GM18909 (cell line): ENCODE data around the gene PIAS2.
"Not testable (repeated sequence)": the region's sequence is repeated elsewhere in the genome, so short reads cannot be mapped to it uniquely, and the experiment has no call there.

ENCODE experiments used
- ATAC-seq: cut with Tn5 transposase; IDR thresholded peaks from one replicate; pipeline ENCODE4 v1.9.1; 2021; ENCODE audit warnings: mild to moderate bottlenecking; ENCODE audit not compliant: unreplicated experiment, poor library complexity

The PIAS2 gene

DNA sequence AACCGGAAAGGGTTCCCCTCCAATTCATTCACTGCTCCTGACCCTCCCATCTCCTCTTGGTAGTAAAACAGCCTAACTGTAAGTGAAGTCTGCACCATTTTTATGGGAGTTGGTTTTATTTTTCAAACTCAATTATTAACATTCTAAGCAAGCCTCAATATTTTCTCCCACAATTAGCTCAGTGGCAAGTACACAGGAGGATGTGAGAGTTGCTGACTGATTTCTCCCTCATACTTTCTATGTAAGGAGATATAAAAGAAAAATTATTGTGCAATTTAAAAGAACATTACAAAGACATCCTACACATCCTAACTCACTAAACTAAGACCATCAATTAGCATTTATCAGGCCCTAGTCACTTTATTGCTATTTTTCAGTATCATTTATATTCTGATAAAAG is 73.9 kb downstream of the PIAS2 start:
- ATAC-seq: no peak

DNA sequence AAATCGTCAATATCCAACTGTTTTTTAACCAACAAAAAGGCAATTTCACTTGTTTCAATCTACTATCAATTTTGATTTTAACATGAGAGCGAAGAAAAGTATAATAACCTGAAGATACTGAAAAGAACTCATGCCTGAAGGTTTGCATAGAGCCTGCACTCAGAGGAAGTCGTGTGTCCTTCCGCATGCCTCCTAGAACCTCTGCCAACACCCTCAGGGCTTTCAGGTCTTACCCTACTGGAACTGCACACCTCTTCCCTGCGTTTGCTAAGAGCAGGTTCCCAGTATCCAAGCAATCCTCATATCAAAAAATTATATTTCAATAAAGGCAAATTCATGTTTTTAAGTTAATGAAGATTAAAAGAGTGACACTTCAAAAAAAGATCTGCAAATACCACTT is 74.7 kb downstream of the PIAS2 start:
- no peak for ATAC-seq

DNA sequence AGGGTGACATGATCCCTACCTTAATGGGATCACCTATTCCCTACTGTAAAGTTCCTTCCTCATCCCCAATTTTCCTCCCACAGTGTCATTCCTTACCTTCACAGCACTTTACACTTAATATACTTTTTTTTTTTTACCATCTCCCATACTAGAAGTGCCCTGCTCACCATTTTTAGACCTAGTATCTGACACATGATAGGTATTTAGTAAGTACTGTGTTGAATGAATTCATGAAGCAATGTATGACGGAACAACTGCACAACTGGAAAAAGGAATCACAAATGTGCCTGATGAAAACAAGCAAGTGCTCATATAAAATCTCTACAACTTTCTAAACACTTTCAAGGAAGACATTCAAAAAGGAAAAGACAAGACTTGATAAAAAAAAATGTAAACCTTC is 83.4 kb downstream of the PIAS2 start:
- ATAC-seq: no peak

DNA sequence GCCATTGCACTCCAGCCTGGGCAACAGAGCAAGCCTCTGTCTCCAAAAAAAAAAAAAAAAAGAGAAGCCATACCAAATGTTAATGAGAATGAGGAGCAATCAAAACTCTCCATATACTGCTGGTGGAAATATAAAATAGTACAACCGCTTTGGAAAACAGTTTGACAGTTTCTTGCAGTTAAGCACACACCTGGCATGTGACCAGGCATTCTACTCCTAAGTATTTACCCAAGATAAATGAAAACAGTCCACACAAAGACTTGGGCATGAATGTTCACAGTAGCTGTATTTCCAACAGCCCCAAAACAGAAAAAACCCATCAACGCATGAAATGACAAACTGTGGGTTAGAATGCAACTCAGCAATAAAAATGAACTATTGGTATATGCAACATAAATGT is 84.5 kb downstream of the PIAS2 start:
- ATAC-seq: no peak

DNA sequence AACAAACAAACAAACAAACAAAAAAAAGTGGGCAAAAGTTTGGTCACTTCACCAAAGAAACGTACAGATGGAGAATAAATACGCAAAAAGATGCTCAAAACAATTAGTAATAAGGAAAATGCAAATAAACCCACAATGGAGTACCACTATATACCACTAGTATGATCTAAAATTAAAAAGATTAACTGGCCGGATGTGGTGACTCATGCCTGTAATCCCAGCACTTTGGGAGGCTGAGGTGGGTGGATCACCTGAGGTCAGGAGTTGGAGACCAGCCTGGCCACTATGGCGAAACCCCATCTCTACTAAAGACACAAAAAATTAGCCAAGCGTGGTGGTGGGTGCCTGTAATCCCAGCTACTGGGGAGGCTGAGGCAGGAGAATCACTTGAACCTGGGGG is 84.9 kb downstream of the PIAS2 start:
- ATAC-seq: not testable (repeated sequence)

DNA sequence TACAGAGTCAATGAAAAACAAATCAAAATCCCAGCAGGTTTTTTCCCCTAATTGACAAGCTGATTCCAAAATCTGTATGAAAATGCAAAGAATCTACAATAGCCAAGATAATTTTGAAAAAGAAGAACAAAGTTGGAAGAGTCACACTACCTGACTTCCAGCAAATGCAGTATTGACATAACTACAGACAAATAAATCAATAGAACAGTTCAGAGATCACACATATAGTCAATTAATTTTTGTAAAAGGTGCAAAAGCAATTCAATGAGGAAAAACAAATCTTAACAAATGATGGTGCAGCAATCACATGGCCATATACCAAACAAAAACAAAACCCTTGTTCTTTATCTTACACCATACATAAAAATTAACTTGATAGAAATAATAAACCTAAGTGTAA is 85.9 kb downstream of the PIAS2 start:
- no peak for ATAC-seq

DNA sequence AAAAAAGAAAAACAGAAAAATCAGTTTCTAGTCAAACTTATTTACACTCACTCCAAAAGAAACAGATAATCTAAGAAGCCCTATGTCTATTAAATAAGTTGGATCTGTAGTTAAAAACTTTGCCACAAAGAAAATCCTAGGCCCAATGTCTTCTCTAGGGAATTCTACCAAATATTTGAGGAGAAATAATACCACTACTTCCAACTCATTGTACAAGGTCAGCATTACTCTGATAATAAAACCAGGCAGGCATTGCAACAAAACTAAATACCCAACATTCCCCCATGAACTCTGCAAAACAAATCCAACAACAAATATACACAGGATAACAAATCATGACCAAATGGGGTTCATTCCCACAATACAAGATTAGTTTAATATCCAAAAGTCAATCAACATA is 86.7 kb downstream of the PIAS2 start:
- ATAC-seq: no peak

DNA sequence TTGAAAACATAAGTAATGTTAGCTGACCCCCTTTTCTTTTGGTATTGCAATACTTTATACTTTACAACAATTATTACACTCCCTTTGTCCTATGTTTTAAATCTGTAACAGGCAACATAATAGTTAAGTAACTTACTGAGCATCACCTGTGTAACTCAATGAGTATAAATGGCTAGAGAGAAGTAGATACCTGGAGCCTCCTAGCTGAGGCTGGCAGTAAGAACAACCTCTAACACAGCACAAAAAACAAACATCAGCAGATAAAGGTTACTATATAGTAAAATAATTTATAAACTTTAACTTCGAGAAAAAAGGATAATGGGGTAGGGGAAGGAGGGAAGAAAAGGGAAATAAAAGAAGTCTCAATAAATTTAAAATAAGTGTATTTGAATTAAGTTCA is 87.4 kb downstream of the PIAS2 start:
- ATAC-seq: no peak

DNA sequence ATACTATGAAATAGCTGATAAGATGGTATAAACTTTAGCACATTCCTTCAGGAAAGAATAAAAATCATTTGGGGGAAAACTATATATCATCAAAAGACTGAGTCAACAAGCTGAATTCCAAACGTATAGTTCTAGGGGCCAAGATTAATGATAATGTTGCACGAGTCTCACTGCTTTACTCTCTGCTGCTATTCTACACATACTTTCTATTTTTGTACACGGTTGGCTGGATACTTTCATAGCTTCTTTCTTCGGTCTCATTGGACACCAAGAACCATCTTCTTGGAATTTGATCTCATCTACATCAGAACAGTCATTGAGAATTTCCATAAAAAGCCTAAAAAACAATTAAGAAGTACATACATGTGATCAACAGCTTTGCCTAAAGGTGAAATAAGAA is 87.8 kb downstream of the PIAS2 start:
- ATAC-seq: no peak

DNA sequence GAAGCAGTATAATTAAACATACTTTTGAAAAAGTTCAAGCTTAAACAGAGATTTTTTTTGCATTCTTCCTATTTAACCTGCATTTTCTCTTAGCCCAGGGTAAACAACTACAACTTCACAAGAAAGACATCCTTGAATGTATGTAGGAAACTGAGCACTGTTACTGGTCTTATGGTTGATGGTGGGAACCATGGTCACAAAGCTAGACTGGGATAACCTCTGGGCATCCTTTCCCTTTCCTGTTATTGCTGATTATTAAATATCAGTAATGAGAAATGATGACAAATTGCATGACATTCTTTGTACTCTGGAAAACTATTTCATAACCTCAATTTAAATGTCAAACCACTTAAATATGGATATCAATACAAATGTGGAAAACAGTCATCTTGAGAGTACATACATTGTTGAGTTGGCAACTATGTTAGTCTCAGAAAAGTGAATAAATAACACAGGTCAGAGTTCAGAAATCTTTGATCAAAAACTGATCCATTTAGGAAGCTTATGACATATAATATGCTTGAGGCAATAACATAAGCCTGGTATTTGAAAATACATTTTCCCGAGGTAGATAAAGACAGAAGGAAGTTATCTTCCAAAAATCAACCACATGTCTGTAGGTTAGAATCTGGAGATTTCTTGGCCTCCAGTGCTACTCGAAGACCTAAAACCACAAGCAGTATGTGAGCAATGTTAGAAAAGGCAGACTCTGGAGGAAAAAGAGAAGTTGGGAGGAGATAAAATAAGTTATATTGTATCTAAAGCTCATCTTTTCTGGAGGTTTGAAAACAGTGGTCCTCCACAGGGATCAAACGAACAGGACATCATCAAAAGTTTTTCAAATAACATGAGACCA is 95.2 kb downstream of the PIAS2 start:
- ATAC-seq: no peak

DNA sequence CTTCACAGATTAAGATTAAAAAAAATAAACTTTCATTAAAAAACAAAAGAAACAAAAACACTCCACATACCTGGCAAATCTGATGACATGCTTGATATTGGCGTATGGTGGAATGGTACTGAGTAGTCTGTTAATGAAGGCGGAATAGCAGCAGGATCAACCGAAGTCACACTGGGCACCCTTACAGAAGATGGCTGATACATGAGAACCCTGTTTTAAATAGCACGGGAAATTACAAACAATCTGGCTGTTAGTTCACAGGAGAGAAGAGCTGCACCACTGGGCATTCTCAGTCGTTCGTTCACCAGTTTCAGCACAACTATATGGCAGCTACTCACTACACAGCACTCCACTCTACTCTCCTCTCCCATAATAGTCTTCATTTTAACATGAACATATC is 96.4 kb downstream of the PIAS2 start:
- no peak for ATAC-seq

DNA sequence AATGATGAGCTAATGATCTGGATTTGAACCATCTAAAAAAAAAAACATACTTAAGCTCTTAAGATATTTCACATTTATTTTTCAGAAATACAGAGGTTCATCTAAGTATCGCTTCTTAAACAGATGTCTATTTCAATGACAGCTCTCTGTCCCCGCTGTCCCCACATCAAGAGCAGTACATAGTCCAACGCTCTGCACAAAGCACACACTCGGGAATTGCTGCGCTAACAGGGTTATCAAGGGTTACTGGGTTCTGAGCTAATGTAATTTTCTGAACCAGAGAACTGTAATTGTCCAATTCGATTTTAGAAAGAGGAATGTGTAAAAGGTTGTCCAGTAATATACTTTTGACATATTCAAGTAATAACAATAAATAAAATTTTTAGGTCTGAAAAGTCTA is 101.6 kb downstream of the PIAS2 start:
- ATAC-seq: no peak

DNA sequence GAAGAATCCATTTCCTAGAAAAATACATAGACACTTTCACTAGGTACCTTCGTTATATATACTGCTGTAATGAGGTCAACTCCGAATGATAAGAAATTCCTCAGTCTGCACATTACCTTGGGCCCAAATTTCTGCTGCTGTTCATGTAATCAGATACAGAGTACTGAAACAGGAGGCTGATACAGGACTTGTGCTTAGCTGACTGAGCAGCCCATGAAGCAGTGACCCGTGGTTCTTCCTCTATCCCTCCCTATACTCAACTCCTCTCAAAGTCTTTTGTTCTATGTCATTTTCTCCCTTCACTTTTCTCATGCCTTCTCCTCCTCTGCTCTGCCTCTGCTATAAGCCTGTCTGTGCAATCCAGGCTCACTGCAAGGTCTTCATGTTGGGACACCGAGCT is 102.9 kb downstream of the PIAS2 start:
- ATAC-seq: no peak

DNA sequence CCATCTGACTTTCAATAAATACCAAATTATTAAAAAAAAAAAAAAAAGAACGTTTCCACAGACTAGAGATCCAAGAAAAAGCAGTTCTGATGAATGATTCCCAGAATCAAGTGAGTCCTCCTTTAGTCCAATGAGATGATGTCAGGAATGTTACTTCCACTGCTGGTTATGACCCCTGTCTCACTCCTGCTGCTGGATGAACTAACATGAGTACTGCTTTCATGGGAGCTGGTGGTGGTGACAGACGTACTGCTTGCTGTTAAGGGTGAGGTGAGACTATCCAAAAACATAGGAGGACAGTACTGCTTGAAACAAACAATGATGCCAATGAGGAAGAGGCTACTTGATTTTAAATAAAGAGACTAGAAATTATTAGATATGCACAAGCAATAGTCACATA is 105.0 kb downstream of the PIAS2 start:
- no peak for ATAC-seq

DNA sequence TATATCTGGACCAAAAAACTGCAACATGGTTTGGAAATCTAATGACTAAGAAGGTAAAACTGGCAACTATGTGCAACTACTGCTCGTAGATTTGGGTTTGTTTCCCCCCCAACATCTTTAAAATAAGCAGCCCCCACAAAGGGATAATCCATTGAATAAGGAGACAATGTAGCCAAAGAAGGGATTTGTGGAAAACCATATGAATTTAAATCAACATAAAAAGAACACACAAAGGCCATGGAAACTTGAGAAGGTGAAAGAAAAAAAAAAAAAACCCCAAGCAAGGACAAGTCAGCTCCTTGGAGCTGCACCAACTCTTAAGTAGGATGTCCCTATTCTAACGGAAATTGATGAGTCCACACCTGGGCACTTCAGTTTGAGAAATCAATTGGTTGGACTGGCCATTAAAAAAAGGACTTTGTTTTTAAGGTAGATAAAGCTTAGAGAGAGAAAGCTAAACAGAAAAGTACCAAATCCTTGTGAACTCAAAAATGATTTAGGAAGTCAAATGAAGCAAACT is 106.8 kb downstream of the PIAS2 start:
- no peak for ATAC-seq

DNA sequence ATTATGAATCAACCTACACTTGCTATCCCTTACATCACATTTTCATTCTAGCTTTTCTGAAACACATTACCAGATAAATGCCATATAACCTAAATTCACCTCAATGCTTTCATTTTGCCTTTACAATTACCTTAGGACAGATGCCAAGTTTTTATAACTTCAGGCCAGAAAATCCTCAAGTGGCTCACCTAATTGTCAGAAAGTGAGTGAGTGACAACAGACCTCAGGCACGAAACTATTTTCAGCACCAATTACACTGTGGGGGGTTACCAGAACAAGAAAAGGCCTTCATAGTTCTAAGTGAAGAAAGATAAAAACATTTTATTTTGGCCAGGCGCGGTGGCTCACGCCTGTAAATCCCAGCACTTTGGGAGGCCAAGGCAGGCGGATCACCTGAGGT is 108.2 kb downstream of the PIAS2 start:
- ATAC-seq: no peak

DNA sequence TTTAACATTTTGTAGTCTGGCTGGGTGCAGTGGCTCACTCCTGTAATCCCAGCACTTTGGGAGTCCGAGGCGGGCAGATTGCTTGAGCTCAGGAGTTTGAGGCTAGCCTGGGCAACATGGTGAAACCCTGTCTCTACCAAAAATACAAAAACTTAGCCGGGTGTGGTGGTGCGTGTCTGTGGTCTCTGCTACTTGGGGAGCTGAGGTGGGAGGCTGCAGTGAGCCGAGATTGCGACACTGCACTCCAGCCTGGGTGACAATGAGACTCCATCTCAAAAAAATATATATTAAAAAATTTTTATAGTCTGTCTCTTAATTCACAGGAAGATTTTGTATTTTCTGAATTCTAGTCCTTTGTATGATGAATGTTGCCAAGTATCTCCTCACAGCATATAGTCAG is 121.4 kb downstream of the PIAS2 start:
- not testable (repeated sequence) for ATAC-seq

DNA sequence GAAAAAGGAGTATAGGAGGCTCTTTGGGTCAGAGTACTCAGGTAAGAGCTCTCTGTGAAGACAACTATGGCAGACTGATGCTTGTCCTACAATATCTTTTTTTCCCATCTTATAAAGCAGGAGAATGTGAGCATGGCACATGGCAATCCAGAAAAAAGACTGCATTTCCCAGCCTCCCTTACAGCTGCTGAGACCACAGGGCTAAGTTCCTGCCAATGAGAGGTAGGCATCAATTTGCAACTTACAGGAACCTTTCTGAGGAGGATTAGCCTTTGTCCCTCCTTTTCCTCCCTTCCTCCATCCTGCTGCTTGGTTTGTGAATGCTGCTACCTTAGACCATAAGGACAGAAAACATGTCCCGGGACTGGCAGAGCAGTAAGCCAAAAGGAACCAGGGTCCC is 122.7 kb downstream of the PIAS2 start:
- no peak for ATAC-seq

DNA sequence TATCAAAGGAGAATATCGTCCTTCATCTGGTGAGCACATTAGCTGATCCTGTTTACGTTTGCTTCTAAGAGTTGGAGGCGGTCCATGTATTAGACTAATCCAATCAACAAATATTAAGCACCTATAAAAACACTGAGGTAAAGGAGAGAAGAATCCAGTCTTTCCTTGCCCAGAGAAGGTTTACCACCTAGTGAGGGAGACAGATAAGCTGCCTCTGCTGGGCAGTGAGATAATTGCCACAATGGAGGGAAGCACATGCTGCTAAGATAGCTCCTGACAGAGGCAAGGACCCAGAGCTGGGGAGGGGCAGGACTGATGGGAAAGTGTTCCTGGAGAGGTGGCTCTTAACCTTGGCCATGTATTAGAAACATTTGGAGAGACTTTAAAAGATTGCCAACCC is 123.7 kb downstream of the PIAS2 start:
- no peak for ATAC-seq

DNA sequence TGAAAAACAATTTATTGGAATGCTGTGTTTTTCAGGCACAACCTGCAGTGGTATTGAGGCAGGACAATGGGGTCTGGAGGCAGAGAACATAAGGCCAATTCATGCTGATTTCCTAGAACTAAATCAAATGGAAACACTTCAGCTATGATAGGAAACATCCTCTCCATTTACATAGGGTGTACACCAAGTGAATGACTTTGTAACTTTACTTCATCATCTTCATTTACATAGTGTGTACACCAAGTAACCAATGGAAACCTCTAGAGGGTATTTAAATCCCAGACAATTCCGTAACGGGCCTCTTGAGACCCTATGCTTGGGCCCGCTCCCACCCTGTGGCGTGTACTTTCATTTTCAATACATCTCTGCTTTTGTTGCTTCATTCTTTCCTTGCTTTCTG is 128.2 kb downstream of the PIAS2 start:
- ATAC-seq: no peak

DNA sequence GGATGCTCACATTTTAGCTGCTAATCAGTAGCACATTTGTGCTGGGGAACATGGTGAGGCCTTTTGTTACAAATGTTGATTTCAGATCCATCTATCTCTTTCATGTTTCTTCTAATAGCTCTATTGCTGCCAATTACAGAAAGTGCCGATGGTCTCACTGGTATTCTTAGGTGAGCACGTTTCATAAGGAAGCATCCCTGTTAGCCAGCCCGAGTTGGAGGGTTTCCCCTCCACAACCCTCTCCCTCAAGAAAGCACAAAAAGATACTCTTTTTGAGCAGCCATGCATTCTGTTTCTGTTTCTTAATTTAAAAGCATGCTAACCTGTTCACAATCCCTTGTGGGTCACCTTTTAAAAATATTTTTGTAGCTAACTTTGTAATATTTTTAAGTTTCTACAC is 129.6 kb downstream of the PIAS2 start:
- no peak for ATAC-seq

DNA sequence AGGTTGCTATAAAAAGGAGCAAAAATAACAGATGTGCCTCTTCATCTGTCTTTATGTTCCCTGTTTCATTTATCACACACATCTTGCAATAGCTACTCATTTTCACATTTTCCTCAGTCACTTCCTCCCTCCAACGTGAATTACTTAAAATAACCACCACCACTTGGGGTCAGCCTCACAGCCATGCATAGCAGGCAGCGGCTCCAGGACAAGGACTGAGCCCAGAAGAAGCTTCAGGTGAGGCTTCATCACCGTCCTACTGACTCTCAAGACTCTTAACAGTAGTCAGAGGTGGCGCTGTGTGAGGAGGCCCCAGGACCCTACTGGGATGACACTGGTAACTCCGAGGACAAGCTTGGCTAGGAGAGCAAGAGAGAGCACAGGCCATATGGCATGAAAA is 144.9 kb downstream of the PIAS2 start:
- no peak for ATAC-seq
